Breast epithelium (tissue), 4 donors: ENCODE results near the gene CDO1. TPM values are rescaled to one million over a fixed set of nuclear protein-coding genes. Genes with fewer than 3 reads are reported as not detected.

Experiments
- DNase-seq, 2 donors: peaks; one replicate each; pipeline ENCODE4 v3.0.0-alpha.2; 2019; ENCODE audit warnings: low spot score in 2 of 2
- H3K27ac ChIP-seq, 2 donors: fragments of 200-600 bp; sonication (generic) in 1 of 2; one replicate each; pipeline ENCODE4 v1.5.1; 2016 to 2019; ENCODE audit warnings: mild to moderate bottlenecking in 1 of 2
- H3K27me3 ChIP-seq, 2 donors: fragments of 200-600 bp; sonication (generic) in 1 of 2; one replicate each; pipeline versions ENCODE4 v1.5.1 to v1.6.0; 2017 to 2019; ENCODE audit warnings: control low read depth in 1 of 2, mild to moderate bottlenecking in 1 of 2
- H3K36me3 ChIP-seq: fragments of 200-600 bp; one replicate; pipeline ENCODE4 v1.5.1; 2019
- H3K4me1 ChIP-seq, 2 donors: fragments of 200-600 bp; sonication (generic); one replicate each; pipeline ENCODE4 v1.5.1; 2016 to 2019; ENCODE audit warnings: control low read depth in 1 of 2
- H3K4me3 ChIP-seq, 3 donors: fragments of 200-600 bp; sonication (generic); 1 replicate in 2 of 3; 2 replicates in 1 of 3; pipeline ENCODE4 v1.5.1; 2016 to 2019; ENCODE audit warnings: mild to moderate bottlenecking in 3 of 3, moderate library complexity in 2 of 3
- H3K9me3 ChIP-seq, 2 donors: fragments of 200-600 bp; sonication (generic) in 1 of 2; one replicate each; pipeline ENCODE4 v1.5.1; 2016 to 2019; ENCODE audit warnings: control low read depth in 1 of 2
- POLR2A ChIP-seq: fragments of 450-650 bp; IDR thresholded peaks from one replicate; pipeline ENCODE4 v1.6.1; 2016; ENCODE audit warnings: antibody characterized with exemption, mild to moderate bottlenecking, moderate library complexity
- POLR2AphosphoS5 ChIP-seq, 3 donors: sonication (generic); formaldehyde crosslinking; IDR thresholded peaks; one replicate each; pipeline ENCODE4 v1.6.1; 2017; ENCODE audit warnings: antibody characterized with exemption in 3 of 3
- intact Hi-C: fragments of 100-400 bp; cut with DNase I; formaldehyde crosslinking; loops from one replicate; pipeline ENCODE4 v1.15.1; 2023; ENCODE audit warnings: low total_unique reads
- total RNA-seq, 3 donors: library from RNA; depleted of rRNA; stranded (reverse); fragments of >200 nt; gene quantifications; one replicate each; pipeline ENCODE4 v1.1.0, GENCODE V29; 2016
- TF ChIP-seq, protein P1 (sequence below), 3 donors: fragments of 450-650 bp; IDR thresholded peaks; one replicate each; pipeline ENCODE4 v1.5.1; 2016 to 2017; ENCODE audit warnings: antibody characterized with exemption in 3 of 3, mild to moderate bottlenecking in 3 of 3, moderate library complexity in 3 of 3

CDO1 gene
- total RNA-seq, 3 donors from 2014 or later, result 47.7 to 342 (median 54.7) TPM

DNA sequence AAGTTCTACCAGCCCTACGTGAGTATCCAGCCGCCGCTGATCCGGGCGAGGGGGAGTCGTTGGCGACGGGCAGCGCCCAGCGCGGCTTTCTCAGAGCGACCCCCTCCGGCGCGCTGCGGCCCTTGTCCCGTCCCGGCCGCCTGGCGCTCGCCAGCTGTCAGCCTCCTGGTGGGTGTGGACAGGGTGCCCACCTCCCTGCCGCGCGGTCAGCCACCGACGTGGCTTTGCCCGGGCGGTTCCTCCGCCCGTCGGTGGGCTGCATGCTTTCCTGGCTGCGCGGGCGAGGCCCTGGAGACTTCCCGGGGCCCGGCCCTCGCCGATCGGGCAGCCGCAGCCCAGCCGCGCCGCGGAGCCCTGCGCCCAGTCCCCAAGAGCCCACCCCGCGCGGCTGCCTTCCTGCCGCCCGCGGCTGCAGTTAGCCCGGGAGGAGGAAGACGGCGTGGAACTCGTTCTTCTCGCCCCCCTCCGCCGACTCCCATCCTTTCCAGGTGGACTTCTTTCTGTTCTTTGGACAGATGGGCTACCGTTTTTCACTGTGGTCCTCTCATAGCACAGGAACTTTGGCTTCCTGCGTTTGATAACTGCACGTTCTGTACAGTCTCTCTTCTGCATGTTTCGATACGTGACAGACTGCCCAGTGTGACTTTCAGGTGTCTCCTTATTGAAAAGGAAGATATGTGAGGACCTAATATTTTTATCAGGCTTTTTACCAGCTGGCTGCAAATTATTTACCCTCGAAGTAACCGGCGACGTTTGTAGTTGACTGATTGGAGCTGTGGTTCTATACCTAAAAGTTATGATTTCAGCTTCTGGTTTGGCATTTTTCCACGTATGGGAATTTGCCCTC is 25.9 kb upstream of the CDO1 start:
- peak overlapping the region; percentile 91 to 94 for H3K27ac ChIP-seq
- no peak for DNase-seq
- no peaks in the 10 kb centered on the region for H3K9me3 ChIP-seq
- TF ChIP-seq POLR2A (no peak), POLR2AphosphoS5 (IDR thresholded peaks at IDR 0.05) (no peak)
- TF ChIP-seq, protein P1, sequence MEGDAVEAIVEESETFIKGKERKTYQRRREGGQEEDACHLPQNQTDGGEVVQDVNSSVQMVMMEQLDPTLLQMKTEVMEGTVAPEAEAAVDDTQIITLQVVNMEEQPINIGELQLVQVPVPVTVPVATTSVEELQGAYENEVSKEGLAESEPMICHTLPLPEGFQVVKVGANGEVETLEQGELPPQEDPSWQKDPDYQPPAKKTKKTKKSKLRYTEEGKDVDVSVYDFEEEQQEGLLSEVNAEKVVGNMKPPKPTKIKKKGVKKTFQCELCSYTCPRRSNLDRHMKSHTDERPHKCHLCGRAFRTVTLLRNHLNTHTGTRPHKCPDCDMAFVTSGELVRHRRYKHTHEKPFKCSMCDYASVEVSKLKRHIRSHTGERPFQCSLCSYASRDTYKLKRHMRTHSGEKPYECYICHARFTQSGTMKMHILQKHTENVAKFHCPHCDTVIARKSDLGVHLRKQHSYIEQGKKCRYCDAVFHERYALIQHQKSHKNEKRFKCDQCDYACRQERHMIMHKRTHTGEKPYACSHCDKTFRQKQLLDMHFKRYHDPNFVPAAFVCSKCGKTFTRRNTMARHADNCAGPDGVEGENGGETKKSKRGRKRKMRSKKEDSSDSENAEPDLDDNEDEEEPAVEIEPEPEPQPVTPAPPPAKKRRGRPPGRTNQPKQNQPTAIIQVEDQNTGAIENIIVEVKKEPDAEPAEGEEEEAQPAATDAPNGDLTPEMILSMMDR (IDR thresholded peaks at IDR 0.05), result no peak
- peaks cover 0 to 17% of the 10 kb centered on the region in 2 donors for H3K4me1 ChIP-seq
- H3K4me3 ChIP-seq, result peak overlapping the region; percentile 75 to 84 (median 78)
- H3K36me3 ChIP-seq, result no peaks in the 10 kb centered on the region
- no peaks in the 10 kb centered on the region for H3K27me3 ChIP-seq
- intact Hi-C loops, result no loop called here

DNA sequence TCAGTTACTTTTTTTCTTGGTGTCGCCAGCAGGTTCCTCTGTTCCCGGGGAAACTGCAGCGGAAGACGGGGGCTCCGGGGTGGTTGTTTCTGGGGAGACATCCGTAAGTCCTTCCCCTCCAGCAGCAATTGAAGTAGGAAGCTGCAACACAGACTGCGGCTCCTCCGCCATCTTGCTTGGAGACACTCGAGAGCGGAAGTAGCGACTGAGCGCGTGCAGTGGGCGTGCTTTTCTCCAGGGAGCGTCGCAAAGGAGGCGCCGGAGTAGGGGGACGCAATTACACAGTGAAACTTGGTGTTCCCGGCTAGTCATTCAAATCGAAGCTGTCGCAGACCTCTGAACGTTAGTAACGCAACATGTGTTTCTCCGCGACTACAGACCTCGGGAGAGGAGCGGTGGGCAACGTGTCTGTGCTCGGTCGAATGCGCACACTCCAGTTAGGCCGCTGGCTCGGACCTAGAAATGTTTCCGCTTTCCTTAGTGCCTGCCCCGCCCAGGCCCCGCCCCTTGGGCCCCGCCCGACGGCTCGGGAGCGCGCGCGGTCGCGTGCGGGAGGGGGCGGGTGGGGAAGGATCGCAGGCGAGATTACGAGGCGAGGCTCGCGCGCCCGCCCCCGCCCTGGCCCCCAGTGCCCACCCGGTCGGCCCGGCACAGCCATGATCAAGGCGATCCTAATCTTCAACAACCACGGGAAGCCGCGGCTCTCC is 25.1 kb upstream of the CDO1 start, which contains the start of the genes AP3S1 and ATG12:
TSS of gene AP3S1 (plus strand) at position 554 of the 707 bp plus-strand sequence. CDS start at position 657, 103 bp downstream.
TSS of gene ATG12 (minus strand) at position 184 of the 707 bp plus-strand sequence. CDS start at position 171, 13 bp downstream.
- Histone ChIP-seq H3K27me3 (no peaks in the 10 kb centered on the region), H3K36me3 (peaks cover 1% of the 10 kb centered on the region), H3K27ac (peak within 1 kb of the TSS; percentile 91 to 94), H3K9me3 (no peaks in the 10 kb centered on the region), H3K4me1 (peaks cover 0 to 17% of the 10 kb centered on the region in 2 donors), H3K4me3 (peak within 1 kb of the TSS; percentile 75 to 84 (median 78))
- DNase-seq, result peak; percentile 87 to 88
- TF ChIP-seq POLR2AphosphoS5 (IDR thresholded peaks at IDR 0.05) (peak in 2 of 3 donors; percentile 85 to 90), POLR2A (peak; percentile 80)
- TF ChIP-seq, protein P1 (IDR thresholded peaks at IDR 0.05), result no peak
- intact Hi-C loops, result no loop called here

DNA sequence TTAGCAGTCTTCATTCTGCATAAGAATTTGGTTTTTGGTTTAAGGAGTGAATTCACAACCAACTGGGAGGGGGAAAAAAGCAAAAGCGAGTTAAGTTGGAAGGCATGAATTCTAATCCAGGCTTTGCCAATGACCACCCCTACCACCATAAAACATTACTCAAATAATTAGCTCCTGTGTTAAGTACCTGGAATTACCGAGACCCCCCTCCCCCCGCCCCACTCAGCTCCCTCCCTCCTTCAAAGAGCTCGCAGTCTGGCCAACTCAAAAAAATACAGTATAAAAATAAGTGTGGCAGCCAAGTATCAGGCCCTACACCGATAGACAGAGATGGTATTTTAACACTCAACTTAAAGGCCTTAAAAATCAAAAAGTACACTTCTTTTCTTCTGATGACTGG is 24.4 kb upstream of the CDO1 start:
- Histone ChIP-seq H3K27me3 (no peaks in the 10 kb centered on the region), H3K9me3 (no peaks in the 10 kb centered on the region), H3K36me3 (peaks cover 6% of the 10 kb centered on the region), H3K27ac (peak overlapping the region; percentile 91 to 94), H3K4me3 (peak overlapping the region; percentile 75 to 84 (median 78)), H3K4me1 (peaks cover 0 to 17% of the 10 kb centered on the region in 2 donors)
- TF ChIP-seq POLR2AphosphoS5 (IDR thresholded peaks at IDR 0.05) (no peak), POLR2A (no peak)
- TF ChIP-seq, protein P1 (IDR thresholded peaks at IDR 0.05), result no peak
- intact Hi-C loops, result no loop called here
- no peak for DNase-seq

DNA sequence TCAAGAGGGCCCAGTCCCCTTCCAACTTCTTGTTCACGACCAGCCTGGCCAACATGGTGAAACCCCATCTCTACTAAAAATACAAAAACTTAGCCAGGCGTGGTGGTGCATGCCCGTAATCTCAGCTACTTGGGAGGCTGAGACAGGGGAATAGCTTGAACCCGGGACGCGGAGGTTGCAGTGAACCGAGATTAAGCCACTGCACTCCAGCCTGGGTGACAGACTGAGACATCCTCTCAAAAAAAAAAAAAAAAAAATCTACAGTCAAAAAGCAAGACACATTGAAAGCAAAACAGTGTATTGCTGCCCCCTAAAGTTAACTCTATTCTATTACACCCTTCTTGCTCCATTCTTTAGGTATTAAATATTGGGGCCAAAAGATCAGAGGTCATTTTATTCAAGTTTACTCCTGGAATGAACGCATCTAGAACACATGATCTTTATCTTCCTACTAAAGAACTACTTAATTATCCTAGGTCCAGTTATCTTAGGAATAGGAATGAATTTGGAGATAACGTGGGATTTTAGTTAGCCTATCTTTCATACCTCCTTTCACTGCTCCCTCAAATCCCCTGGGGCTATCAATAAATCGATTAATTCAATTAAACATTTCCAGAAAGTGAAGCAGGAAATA is 22.5 kb upstream of the CDO1 start:
- H3K4me1 ChIP-seq, result peaks cover 0 to 17% of the 10 kb centered on the region in 2 donors
- TF ChIP-seq POLR2A (no peak), POLR2AphosphoS5 (IDR thresholded peaks at IDR 0.05) (no peak)
- TF ChIP-seq, protein P1 (IDR thresholded peaks at IDR 0.05), result peak in 2 of 3 donors; percentile 15 to 44
- no peaks in the 10 kb centered on the region for H3K9me3 ChIP-seq
- H3K27ac ChIP-seq, result peak overlapping the region in 1 of 2 donors; percentile 15
- no peak for DNase-seq
- no peaks in the 10 kb centered on the region for H3K27me3 ChIP-seq
- intact Hi-C loops, result no loop called here
- peaks cover 6% of the 10 kb centered on the region for H3K36me3 ChIP-seq
- peak overlapping the region; percentile 0 to 78 (median 11) for H3K4me3 ChIP-seq
